AG04450 (cell line): ENCODE data around the gene RCAN2. TPM values are rescaled to one million over a fixed set of nuclear protein-coding genes. Genes with fewer than 3 reads are reported as not detected.

Experiments
- CTCF ChIA-PET: fragments of 300-600, 350-600 bp; formaldehyde crosslinking; extraction: SDS; loops from one replicate; lab custom pipeline; 2022; ENCODE audit warnings: antibody characterized with exemption, inconsistent platforms; lab: Charles Lee
- POLR2A ChIA-PET: fragments of 350-600 bp; formaldehyde crosslinking; extraction: SDS; loops from one replicate; lab custom pipeline; 2021; ENCODE audit warnings: antibody characterized with exemption, inconsistent platforms; lab: Yijun Ruan, JAX
- DNase-seq: peaks from one replicate; pipeline ENCODE4 v3.0.0-alpha.2; 2011; ENCODE audit warnings: low read depth, low spot score
- H3K27ac ChIP-seq: one replicate; pipeline ENCODE4 v1.5.1; 2012; ENCODE audit warnings: low read depth, low read length, control low read depth
- H3K27me3 ChIP-seq: one replicate; pipeline ENCODE4 v1.6.0; 2012; ENCODE audit warnings: low read length; ENCODE audit not compliant: control insufficient read depth, insufficient read depth
- H3K4me3 ChIP-seq: 2 replicates; pipeline ENCODE4 v1.5.1; 2011; ENCODE audit warnings: mild to moderate bottlenecking, low read depth, low read length, control low read depth
- H3K9me3 ChIP-seq: 2 replicates; pipeline ENCODE4 v1.5.1; 2012; ENCODE audit warnings: low read length; ENCODE audit not compliant: control insufficient read depth, insufficient read depth
- polyA plus RNA-seq: library from polyadenylated mRNA; depleted of rRNA; stranded (reverse); fragments of >200 nt; gene quantifications from 2 replicates; pipeline ENCODE4 v1.2.3, GENCODE V29; 2011
- TF ChIP-seq, protein P1 (sequence below): IDR thresholded peaks from 2 replicates; pipeline ENCODE4 v1.5.1; 2011; ENCODE audit warnings: low read depth, low read length, control low read depth, inconsistent platforms

RCAN2 gene
- polyA plus RNA-seq, 1 experiment: 0.11 TPM

DNA sequence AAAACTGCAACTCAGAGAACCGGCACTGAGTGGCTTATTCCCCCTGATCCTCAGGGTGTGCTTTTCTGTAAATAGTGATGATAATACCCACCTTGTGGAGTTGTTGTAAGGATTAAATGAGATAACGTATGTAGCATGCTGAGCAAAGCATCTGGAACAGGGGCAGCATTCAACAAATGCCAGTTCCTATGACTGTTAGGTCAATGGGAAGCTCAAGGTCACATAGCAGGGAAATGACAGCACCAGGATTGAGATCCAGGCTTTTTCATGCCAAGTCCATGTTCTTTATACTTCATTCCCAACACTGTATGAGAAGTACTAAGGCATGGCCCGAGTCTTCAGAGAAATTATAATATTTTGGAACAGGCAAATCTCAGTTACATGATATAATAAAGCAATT, 5.1 kb downstream of the RCAN2 start:
- DNase-seq: no peak
- Histone ChIP-seq H3K4me3 (no peak overlapping the region), H3K9me3 (no peaks in the 10 kb centered on the region), H3K27ac (no peak overlapping the region), H3K27me3 (peaks cover 16% of the 10 kb centered on the region)
- ChIA-PET POLR2A (no interaction called here), CTCF (no interaction called here)
- TF ChIP-seq, protein P1, sequence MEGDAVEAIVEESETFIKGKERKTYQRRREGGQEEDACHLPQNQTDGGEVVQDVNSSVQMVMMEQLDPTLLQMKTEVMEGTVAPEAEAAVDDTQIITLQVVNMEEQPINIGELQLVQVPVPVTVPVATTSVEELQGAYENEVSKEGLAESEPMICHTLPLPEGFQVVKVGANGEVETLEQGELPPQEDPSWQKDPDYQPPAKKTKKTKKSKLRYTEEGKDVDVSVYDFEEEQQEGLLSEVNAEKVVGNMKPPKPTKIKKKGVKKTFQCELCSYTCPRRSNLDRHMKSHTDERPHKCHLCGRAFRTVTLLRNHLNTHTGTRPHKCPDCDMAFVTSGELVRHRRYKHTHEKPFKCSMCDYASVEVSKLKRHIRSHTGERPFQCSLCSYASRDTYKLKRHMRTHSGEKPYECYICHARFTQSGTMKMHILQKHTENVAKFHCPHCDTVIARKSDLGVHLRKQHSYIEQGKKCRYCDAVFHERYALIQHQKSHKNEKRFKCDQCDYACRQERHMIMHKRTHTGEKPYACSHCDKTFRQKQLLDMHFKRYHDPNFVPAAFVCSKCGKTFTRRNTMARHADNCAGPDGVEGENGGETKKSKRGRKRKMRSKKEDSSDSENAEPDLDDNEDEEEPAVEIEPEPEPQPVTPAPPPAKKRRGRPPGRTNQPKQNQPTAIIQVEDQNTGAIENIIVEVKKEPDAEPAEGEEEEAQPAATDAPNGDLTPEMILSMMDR: no peak

DNA sequence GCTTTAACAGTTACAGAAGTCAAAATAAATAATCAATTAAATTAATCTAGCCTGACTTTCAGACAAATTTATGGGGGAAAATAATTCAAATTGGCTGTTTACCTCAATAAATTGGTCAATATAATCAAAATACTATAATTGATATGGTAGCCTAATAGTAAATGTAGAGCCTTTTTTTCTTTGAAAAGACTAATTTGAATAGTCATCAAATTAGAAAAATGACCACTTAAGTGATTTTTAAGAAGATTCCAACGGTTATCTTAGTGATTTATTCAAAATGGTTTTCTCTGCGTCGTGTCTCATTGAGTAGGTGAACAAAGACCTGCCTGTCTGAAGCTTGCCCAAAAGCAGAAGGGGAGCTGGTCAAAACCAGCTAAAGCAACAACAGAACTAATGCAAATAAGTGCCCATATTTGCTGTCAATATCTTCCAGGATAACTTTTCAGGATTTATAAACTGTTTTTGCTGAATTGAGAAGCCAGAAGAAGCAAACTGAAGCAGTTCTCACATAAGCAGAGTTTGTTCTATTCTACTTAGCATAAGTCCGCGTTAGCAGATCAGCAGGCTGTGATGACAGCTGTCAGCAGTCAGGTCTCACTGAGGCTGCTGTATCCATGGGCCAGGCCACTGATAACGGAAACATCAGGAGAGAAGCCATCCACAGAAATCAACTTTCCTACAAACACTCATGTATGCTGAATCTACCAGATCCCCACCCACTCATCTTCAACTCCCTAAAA, 7.0 kb downstream of the RCAN2 start:
- TF ChIP-seq, protein P1: no peak
- H3K4me3 ChIP-seq: no peak overlapping the region
- ChIA-PET POLR2A (no interaction called here), CTCF (no interaction called here)
- no peak for DNase-seq
- H3K9me3 ChIP-seq: no peaks in the 10 kb centered on the region
- H3K27ac ChIP-seq: no peak overlapping the region
- H3K27me3 ChIP-seq: peaks cover 3% of the 10 kb centered on the region

DNA sequence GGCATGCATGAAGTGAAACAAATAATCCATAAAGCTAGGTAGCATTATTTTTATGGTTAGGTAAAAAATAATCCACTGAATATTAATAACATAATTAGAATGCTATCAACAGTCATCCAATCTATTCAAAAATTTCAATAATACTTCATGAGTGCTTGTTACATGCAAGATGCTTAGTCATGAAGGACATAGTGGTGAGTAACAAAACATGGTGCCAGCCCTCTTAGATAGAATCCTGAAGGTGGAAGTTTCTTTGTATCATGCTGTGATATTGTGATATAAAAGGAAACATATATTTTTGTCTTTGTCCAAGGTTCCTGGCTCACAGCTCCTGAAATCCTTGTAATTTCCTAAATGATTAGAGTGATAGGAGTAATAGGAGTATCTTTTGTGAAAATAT, 14.9 kb downstream of the RCAN2 start:
- POLR2A ChIA-PET: no interaction called here
- CTCF ChIA-PET: no interaction called here
- DNase-seq: no peak
- H3K27me3 ChIP-seq: no peaks in the 10 kb centered on the region
- no peak overlapping the region for H3K4me3 ChIP-seq
- H3K9me3 ChIP-seq: no peaks in the 10 kb centered on the region
- H3K27ac ChIP-seq: no peak overlapping the region
- TF ChIP-seq, protein P1: no peak

DNA sequence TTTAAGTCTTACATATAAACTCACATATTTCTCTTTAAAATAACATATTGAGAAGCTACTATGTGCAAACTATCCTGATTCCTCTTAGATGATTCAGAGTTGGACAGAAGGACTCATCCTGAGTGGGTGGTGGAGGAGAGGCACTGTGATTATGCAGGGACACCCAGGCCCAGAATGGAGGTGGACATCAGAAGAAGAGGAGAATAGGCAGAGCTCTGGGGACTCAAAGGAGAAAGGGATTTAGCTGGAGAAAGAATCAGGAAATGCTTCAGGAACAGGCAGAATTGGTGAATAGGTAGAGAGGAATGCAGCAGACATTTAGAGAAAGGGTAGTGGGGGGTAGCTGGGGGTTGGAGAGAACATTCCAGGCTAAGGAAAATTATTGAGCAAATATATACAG, 17.4 kb downstream of the RCAN2 start:
- Histone ChIP-seq H3K27me3 (no peaks in the 10 kb centered on the region), H3K9me3 (no peaks in the 10 kb centered on the region), H3K27ac (no peak overlapping the region), H3K4me3 (no peak overlapping the region)
- CTCF ChIA-PET: no interaction called here
- DNase-seq: no peak
- POLR2A ChIA-PET: no interaction called here
- TF ChIP-seq, protein P1: no peak

DNA sequence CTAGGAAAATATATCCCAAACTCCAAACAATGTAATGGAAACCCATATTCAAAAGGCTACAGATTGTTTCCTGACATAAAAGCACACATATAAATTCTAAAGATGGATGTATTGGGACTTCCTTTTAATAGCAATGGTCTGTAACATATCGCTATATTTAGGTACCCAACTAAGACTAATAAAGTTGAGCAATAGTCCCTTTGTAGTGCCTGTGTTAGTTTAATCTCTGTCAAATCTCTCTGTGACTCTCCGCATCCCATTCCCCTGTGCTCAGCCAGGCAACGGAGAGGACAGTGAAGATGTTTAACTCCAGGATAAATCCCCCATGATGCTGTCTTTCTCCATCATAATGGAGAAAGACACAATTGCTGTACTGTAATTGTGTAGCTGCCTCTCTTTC, 19.0 kb downstream of the RCAN2 start:
- Histone ChIP-seq H3K27ac (no peak overlapping the region), H3K9me3 (no peaks in the 10 kb centered on the region), H3K27me3 (no peaks in the 10 kb centered on the region), H3K4me3 (no peak overlapping the region)
- ChIA-PET CTCF (no interaction called here), POLR2A (no interaction called here)
- no peak for DNase-seq
- TF ChIP-seq, protein P1: no peak
